Measurements from ENCODE around the gene USP53.

DNA sequence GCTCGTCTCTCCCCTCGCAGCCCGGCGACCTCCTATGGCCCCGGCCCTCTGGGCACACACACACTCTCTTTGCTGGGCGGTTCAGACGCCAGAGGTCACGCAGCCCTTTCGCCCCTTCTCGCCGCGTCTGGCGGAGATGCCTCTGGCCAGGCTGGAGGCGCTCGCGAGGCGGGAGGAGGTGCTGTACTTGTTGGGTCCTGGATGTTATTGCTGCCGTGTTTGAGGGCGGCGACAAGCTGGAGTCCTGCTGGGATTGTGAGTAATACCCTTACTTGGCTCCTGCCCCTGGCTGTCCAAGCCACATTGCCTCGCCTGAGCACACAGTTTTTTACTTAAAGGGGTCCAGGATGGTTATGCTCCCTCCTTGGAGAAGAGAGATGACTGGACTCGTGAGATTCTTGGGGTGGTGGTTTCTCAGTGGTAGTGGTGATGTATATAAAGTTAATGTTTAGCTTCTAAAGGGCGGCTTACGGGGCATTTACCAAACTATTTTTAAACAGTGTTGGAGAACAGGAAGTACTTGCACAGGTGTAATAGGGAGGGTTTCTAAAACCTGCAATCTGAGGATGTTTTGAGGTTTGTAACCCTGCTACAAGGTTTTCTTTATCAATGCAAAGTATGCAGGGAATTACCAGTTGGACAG is 572 bp downstream of the USP53 start:
- TF ChIP-seq, protein P1, sequence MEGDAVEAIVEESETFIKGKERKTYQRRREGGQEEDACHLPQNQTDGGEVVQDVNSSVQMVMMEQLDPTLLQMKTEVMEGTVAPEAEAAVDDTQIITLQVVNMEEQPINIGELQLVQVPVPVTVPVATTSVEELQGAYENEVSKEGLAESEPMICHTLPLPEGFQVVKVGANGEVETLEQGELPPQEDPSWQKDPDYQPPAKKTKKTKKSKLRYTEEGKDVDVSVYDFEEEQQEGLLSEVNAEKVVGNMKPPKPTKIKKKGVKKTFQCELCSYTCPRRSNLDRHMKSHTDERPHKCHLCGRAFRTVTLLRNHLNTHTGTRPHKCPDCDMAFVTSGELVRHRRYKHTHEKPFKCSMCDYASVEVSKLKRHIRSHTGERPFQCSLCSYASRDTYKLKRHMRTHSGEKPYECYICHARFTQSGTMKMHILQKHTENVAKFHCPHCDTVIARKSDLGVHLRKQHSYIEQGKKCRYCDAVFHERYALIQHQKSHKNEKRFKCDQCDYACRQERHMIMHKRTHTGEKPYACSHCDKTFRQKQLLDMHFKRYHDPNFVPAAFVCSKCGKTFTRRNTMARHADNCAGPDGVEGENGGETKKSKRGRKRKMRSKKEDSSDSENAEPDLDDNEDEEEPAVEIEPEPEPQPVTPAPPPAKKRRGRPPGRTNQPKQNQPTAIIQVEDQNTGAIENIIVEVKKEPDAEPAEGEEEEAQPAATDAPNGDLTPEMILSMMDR (IDR thresholded peaks at IDR 0.05) = no peak
- no peak for TF ChIP-seq POLR2A (IDR thresholded peaks at IDR 0.05)

All from testis (tissue), 2 donors.